SIG-M5 treated with dmso at 0.1 percent for 504 hours (cell line): Measurements from ENCODE around the gene ASTN2.

Experiments
- DNase-seq: peaks from one replicate; lab custom pipeline; 2025; ENCODE audit not compliant: unreplicated experiment; lab: John Stamatoyannopoulos, UW

Gene ASTN2

DNA sequence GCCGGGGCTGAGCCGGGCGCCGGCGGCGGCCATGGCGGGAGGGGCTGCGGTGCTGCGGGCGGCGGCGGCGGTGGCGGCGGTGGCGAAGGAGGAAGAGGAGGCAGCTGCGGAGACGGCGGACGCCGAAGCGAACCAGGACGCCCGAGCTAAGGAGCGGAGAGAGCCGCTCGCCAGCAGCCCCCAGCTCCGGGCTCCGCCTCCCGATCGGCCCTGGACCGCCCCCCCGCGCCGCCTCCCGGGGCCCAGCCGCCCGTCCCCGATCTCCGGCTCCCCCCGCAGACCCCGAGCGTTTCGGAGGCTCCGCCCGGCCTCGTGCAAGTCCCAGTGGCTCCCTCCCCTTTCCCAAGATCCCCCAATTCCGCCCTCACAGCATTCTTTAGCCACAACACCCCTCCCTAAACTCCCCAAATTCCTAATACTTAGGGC lies at the start of gene ASTN2:
ASTN2 (minus strand) TSS at position 152 of the 426 bp plus-strand sequence; CDS start at position 33, 119 bp downstream.
- no peak for DNase-seq

GRCh38 chr9:117462861-117463260 lies 48.0 kb upstream of the ASTN2 start:
- DNase-seq = no peak

- no peak for DNase-seq
These were observed 46.5 kb upstream of the ASTN2 start for GRCh38 chr9:117461386-117461785.

GRCh38 chr9:117460743-117461142 lies 45.9 kb upstream of the ASTN2 start:
- no peak for DNase-seq

- DNase-seq = no peak
These were observed 45.1 kb upstream of the ASTN2 start for GRCh38 chr9:117459913-117460312.

DNA sequence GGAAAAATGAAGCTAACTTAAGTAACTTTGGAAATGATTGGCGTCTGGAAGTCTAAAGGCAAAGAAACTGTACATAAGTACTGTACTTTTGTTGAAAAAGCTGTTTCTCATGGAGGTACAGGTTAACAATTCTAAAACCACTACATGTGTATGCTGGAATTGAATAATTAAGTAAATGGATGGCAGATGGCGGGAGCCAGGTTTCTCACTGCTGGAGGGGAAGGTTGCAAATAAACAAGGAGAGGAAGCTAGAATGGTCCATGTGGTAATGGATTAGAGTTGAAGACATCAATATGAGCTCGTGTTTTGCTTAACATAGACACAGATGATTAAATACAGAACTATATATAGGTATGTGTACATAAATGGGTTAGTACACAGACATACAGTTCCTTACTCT lies 43.2 kb upstream of the ASTN2 start:
- DNase-seq = no peak

DNA sequence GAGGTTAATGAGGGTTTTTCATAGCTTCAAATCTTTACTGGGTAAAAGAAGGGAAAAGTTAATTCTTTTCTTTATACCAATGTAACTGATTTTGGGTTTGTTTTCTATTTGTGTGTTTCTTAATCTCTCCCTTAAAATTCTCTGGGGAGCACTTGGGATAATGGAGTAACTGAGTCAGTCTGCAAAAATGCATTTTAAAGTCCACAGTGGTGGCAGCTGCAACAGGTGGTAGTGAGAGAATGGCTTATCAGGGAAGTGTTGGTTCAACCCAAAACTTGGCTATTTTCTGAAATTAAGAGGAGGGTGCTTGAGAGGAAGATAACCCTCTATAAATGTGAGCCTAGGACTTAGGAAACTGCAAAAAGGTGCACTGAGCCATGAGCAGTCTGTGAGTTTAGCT lies 39.9 kb upstream of the ASTN2 start:
- no peak for DNase-seq

GRCh38 chr9:117453737-117454136 lies 38.9 kb upstream of the ASTN2 start:
- DNase-seq = no peak

GRCh38 chr9:117451311-117451710 lies 36.5 kb upstream of the ASTN2 start:
- DNase-seq = no peak

DNA sequence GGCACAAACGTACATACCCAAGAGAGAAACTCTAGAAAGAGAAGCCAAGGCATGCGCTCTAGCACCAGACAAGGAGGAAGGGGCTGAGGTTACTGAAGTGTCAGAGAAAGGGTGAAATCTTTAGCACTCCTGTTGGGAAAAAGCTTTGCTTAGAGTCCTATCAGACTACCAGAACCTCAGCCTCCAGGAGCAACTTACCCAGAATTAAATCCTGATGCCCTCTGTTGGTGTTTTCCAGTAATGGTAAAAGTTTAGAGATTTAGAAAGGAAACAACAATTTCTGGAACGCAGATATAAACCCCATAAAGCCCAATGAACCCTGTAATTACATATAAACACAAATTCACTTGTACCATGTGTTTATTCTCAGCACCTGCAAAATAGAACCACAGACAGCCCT lies 33.2 kb upstream of the ASTN2 start:
- peak; percentile 6 for DNase-seq

GRCh38 chr9:117445631-117446030 lies 30.8 kb upstream of the ASTN2 start:
- no peak for DNase-seq

DNA sequence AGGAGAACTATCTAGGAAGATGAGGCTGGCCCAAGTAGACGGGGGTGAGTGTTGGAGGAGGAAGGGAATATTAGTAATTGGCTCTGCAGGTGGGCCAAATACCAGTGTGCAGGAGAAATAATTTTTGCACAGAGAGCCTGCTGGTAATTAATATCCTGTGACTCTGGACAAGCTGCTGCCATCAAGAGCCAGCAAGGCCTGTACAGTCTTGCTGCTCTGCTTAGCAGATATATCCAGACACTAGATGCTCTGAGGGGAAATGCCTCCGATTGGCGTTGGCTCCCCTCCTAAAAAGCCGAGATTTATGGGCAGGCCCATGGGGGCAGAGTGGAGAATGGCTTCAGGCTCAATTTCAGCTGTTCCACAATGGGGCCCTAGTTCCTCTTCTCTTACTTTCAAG lies 29.6 kb upstream of the ASTN2 start:
- DNase-seq = no peak

DNA sequence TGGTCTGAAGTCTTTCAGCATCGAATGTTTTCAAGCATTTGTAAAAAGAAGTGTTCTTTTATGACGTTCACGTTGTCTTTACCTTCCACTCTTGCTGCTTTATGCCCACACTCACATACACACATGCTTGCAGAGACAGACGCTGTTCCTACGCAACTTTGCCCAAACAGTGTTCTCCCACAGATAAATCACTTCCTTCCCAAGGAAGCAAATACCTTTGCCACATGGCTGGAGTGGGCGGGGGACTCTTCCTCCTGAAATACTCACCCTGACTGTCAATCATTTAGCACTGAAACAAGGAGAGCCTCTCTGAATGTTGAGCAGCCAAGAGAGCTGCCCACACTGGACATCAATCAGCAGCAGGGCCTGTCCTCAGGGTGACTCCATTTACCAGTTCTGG lies 22.4 kb upstream of the ASTN2 start:
- no peak for DNase-seq

GRCh38 chr9:117435630-117436261 lies 20.9 kb upstream of the ASTN2 start:
- no peak for DNase-seq

- DNase-seq = no peak
These were observed 19.7 kb upstream of the ASTN2 start for GRCh38 chr9:117434566-117434965.

- no peak for DNase-seq
These were observed 16.0 kb upstream of the ASTN2 start for GRCh38 chr9:117430813-117431212.

- DNase-seq = no peak
These were observed 12.6 kb upstream of the ASTN2 start for GRCh38 chr9:117427357-117427913.

DNA sequence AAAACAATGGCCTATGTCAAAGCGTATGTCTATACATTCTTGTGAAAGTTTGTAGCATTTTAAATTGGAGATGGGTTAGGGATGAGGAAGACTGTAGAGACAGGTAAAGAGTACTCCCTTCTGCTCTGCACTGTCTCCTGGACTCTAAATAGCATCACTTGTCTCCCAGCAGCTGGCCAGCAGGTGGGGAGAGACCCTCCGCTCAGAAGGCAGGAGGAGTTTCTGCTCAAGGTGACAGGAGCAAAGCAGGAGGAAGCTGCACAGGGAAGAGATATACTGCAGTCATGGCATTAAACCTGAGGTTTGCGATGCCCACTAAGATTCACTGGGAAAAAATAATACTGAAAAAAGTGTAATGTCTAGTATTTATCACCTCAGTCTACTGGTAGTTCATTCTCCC lies 10.7 kb upstream of the ASTN2 start:
- DNase-seq = no peak

GRCh38 chr9:117424291-117424690 lies 9.4 kb upstream of the ASTN2 start:
- DNase-seq = no peak

DNA sequence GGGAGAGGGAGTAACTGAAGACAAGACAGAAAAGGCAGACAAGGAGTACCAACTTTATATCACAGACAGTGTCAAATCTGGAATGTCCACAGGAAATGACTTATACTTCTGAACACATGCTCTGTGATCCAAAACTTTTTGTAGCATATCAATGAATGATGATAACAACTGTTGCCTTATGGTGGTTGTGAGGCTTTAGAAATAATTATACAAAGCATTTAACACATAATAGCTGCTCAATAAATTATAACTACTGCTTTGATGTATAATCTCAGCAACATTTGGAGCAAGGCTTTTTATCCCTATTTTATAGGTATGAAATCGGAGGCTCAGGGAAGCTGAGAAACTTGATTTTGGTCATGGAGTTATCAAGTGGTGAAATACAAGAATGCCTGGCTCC lies 3.3 kb upstream of the ASTN2 start:
- no peak for DNase-seq

- no peak for DNase-seq
These were observed 2.0 kb upstream of the ASTN2 start for GRCh38 chr9:117416856-117417255.

DNA sequence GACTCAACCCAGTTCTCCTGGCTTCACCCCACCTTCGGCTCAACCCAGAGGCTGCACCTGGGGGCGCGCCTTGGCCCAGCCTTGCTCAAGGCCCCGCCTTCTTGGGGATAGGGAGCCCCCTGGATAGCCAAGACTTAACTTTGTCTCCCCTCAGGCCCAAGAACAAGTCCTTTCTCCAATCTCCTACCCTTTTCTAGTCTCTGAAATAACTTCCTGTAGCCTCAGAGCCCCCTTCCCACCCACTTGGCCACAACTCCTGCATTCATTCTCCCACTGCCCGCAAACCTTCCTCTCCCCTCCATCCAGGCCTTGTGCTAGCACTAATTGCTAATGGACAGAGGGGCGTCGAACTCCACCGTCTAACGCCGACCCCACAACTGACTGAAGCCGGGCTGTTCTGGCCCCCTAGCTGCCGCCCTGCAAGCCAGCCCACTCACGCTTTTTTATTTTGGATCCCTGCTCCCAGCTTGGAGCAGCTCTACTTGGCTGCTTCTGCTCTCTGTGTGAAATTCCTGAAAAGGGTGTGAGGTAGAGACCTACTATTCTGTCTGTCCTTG lies 579 bp upstream of the ASTN2 start:
- DNase-seq = no peak
